GM19395 (cell line): Measurements from ENCODE around the gene HOXA10.

ENCODE experiments used
- ATAC-seq: cut with Tn5 transposase; IDR thresholded peaks from one replicate; pipeline ENCODE4 v1.9.1; 2021; ENCODE audit warnings: mild to moderate bottlenecking, moderate library complexity; ENCODE audit not compliant: unreplicated experiment

Gene HOXA10

GRCh38 chr7:27168265-27168947, 5.7 kb downstream of the HOXA10 start:
- no peak for ATAC-seq

- ATAC-seq: no peak
Observed at GRCh38 chr7:27167916-27168264, 6.2 kb downstream of the HOXA10 start.

GRCh38 chr7:27166531-27167505, 7.3 kb downstream of the HOXA10 start:
- no peak for ATAC-seq

- ATAC-seq: no peak
Observed at GRCh38 chr7:27165996-27166530, 8.1 kb downstream of the HOXA10 start.

GRCh38 chr7:27165089-27165995, 8.8 kb downstream of the HOXA10 start, which contains the start of gene HOXA9:
Gene HOXA9 (minus strand): TSS chr7:27165537. CDS start chr7:27165457, 80 bp downstream.
- ATAC-seq: no peak

- no peak for ATAC-seq
Observed at GRCh38 chr7:27164367-27165088, 9.6 kb downstream of the HOXA10 start.

GRCh38 chr7:27164045-27164366, 10.1 kb downstream of the HOXA10 start:
- ATAC-seq: no peak

- no peak for ATAC-seq
Observed at GRCh38 chr7:27163288-27164044, 10.7 kb downstream of the HOXA10 start.

- no peak for ATAC-seq
Observed at GRCh38 chr7:27162561-27163287, 11.4 kb downstream of the HOXA10 start.

- no peak for ATAC-seq
Observed at GRCh38 chr7:27161721-27162560, 12.2 kb downstream of the HOXA10 start.

- no peak for ATAC-seq
Observed at GRCh38 chr7:27161214-27161720, 12.9 kb downstream of the HOXA10 start.

GRCh38 chr7:27160546-27161213, 13.4 kb downstream of the HOXA10 start:
- peak; percentile 65 for ATAC-seq

GRCh38 chr7:27160145-27160545, 14.0 kb downstream of the HOXA10 start:
- peak; percentile 10 for ATAC-seq

- no peak for ATAC-seq
Observed at GRCh38 chr7:27159266-27160144, 14.6 kb downstream of the HOXA10 start.

- no peak for ATAC-seq
Observed at GRCh38 chr7:27158436-27159265, 15.5 kb downstream of the HOXA10 start.
